ENCODE measurements around the gene MSL3B.

MSL3B gene

GRCh38 chr2:233820774-233821105, 47.4 kb downstream of the MSL3B start:
- Histone ChIP-seq H3K27ac (replicated peaks) (no peak overlapping the region), H3K4me3 (replicated peaks; ENCODE audit: insufficient read depth, low read length) (no peak overlapping the region)
- no peak for DNase-seq (ENCODE audit: low read depth in 1 of 2, low spot score in 1 of 2)

GRCh38 chr2:233819884-233820773, 48.1 kb downstream of the MSL3B start:
- Histone ChIP-seq H3K27me3 (ENCODE audit: insufficient read depth, poor library complexity, severe bottlenecking) (no peaks in the 10 kb centered on the region), H3K4me3 (replicated peaks; ENCODE audit: insufficient read depth, low read length) (no peak overlapping the region), H3K27ac (replicated peaks) (no peak overlapping the region)
- TF ChIP-seq REST (IDR thresholded peaks at IDR 0.05; ENCODE audit: insufficient replicate concordance, low read depth), result no peak
- no peak for TF ChIP-seq SPI1 (IDR thresholded peaks at IDR 0.05; ENCODE audit: borderline replicate concordance, low read depth)
- no peak for TF ChIP-seq POLR2AphosphoS5 (IDR thresholded peaks at IDR 0.05; ENCODE audit: low read depth)
- no peak for TF ChIP-seq CTCF (IDR thresholded peaks at IDR 0.05; ENCODE audit: insufficient read depth, low read length)
- no peak for TF ChIP-seq GABPA (IDR thresholded peaks at IDR 0.05; ENCODE audit: low read depth)
- no peak for DNase-seq (ENCODE audit: low read depth in 1 of 2, low spot score in 1 of 2)

More at GRCh38 chr2:233820774-233821105, 47.4 kb downstream of the MSL3B start:
- TF ChIP-seq SPI1 (IDR thresholded peaks at IDR 0.05; ENCODE audit: borderline replicate concordance, low read depth), result no peak
- no peak for TF ChIP-seq REST (IDR thresholded peaks at IDR 0.05; ENCODE audit: insufficient replicate concordance, low read depth)
- TF ChIP-seq GABPA (IDR thresholded peaks at IDR 0.05; ENCODE audit: low read depth), result no peak
- TF ChIP-seq CTCF (IDR thresholded peaks at IDR 0.05; ENCODE audit: insufficient read depth, low read length), result no peak
- TF ChIP-seq POLR2AphosphoS5 (IDR thresholded peaks at IDR 0.05; ENCODE audit: low read depth), result no peak
- H3K27me3 ChIP-seq (ENCODE audit: insufficient read depth, poor library complexity, severe bottlenecking), result no peaks in the 10 kb centered on the region

- no peak for DNase-seq (ENCODE audit: low read depth in 1 of 2, low spot score in 1 of 2)
- TF ChIP-seq POLR2AphosphoS5 (IDR thresholded peaks at IDR 0.05; ENCODE audit: low read depth) (no peak), SPI1 (IDR thresholded peaks at IDR 0.05; ENCODE audit: borderline replicate concordance, low read depth) (no peak), REST (IDR thresholded peaks at IDR 0.05; ENCODE audit: insufficient replicate concordance, low read depth) (no peak), CTCF (IDR thresholded peaks at IDR 0.05; ENCODE audit: insufficient read depth, low read length) (no peak)
- H3K27me3 ChIP-seq (ENCODE audit: insufficient read depth, poor library complexity, severe bottlenecking), result no peaks in the 10 kb centered on the region
- no peak overlapping the region for H3K27ac ChIP-seq (replicated peaks)
- no peak overlapping the region for H3K4me3 ChIP-seq (replicated peaks; ENCODE audit: insufficient read depth, low read length)
Measured at GRCh38 chr2:233818639-233819621, 49.3 kb downstream of the MSL3B start.
